Fibroblast of villous mesenchyme (primary cell): ENCODE results near the gene CORO1C. TPM values are rescaled to one million over a fixed set of nuclear protein-coding genes. Genes with fewer than 3 reads are reported as not detected.
"Not testable (repeated sequence)": the region's sequence is repeated elsewhere in the genome, so short reads cannot be mapped to it uniquely, and the experiment has no call there.

ENCODE experiments used
- DNase-seq: peaks from one replicate; pipeline ENCODE4 v3.0.0-alpha.2; 2010; ENCODE audit warnings: low read depth
- H3K4me3 ChIP-seq: 2 replicates; pipeline ENCODE4 v1.5.1; 2011; ENCODE audit warnings: low read depth, mild to moderate bottlenecking, low read length
- total RNA-seq: library from RNA; depleted of rRNA; stranded (reverse); fragments of >200 nt; gene quantifications from 2 replicates; pipeline ENCODE4 v1.2.3, GENCODE V29; 2012
- TF ChIP-seq, protein P1 (sequence below): IDR thresholded peaks from 2 replicates; pipeline ENCODE4 v1.5.1; 2012; ENCODE audit warnings: low read depth, mild to moderate bottlenecking, low read length; ENCODE audit not compliant: insufficient read depth

Gene CORO1C
- total RNA-seq, 1 donor = 433 TPM

- H3K4me3 ChIP-seq = no peak overlapping the region
- DNase-seq = no peak
- TF ChIP-seq, protein P1, sequence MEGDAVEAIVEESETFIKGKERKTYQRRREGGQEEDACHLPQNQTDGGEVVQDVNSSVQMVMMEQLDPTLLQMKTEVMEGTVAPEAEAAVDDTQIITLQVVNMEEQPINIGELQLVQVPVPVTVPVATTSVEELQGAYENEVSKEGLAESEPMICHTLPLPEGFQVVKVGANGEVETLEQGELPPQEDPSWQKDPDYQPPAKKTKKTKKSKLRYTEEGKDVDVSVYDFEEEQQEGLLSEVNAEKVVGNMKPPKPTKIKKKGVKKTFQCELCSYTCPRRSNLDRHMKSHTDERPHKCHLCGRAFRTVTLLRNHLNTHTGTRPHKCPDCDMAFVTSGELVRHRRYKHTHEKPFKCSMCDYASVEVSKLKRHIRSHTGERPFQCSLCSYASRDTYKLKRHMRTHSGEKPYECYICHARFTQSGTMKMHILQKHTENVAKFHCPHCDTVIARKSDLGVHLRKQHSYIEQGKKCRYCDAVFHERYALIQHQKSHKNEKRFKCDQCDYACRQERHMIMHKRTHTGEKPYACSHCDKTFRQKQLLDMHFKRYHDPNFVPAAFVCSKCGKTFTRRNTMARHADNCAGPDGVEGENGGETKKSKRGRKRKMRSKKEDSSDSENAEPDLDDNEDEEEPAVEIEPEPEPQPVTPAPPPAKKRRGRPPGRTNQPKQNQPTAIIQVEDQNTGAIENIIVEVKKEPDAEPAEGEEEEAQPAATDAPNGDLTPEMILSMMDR = no peak
Measured at GRCh38 chr12:108753976-108754375, 22.7 kb upstream of the CORO1C start.

DNA sequence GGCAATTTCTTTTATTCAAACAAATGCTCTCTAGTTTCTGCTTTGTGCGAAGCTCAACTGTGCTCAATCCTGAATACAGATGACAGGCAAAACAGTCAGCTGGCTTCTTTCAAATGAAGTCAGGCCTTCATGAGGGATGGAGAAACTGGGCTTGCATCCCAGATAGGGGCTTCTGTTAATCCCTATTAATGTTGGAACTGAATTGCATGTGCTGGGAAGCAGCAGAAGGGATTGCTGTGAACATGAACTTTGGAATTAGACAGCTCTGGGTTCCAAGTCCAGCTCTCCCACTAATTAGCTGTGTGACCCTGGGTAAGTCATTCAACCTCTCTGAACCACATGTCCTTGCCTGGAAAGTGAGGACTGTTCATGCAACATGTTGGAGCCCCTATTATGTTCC is 21.1 kb upstream of the CORO1C start:
- TF ChIP-seq, protein P1 = no peak
- DNase-seq = peak; percentile 80
- no peak overlapping the region for H3K4me3 ChIP-seq

- no peak overlapping the region for H3K4me3 ChIP-seq
- TF ChIP-seq, protein P1 = no peak
- peak; percentile 33 for DNase-seq
Measured at GRCh38 chr12:108751821-108752220, 20.5 kb upstream of the CORO1C start.

DNA sequence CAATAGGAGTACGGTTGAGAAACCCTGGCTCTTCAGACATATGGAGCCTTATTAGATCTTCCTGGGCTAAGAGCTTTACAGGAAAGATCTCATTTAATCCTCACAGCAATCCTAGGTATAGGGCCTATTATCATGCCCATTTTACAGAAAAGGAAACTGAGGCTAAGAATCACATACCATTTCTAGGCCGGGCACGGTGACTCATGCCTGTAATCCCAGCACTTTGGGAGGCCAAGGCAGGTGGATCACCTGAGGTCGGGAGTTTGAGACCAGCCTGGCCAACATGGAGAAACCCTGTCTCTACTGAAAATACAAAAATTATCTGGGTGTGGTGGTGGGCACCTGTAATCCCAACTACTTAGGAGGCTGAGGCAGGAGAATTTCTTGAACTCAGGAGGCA is 19.7 kb upstream of the CORO1C start:
- H3K4me3 ChIP-seq, DNase-seq: not testable (repeated sequence)

DNA sequence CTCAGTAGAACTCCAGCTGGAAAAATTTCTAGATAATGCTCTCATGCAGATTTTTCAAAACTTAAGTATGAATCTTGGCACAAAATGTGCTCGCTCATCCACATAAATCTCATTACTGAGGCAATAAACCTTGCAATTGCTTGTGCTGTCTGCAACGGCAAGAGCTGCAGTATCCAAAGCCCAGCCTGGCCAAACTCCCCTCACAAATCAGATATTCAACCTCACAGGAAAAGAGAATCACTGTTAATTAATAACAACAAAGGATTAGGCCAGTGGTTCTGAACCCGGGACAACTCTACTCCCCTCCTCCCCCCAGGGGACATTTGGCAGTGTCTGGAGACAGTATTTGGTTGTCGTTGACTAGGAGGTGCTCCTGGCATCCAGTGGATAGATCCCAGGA is 19.2 kb upstream of the CORO1C start:
- DNase-seq = peak; percentile 56
- no peak overlapping the region for H3K4me3 ChIP-seq
- TF ChIP-seq, protein P1 = no peak

DNA sequence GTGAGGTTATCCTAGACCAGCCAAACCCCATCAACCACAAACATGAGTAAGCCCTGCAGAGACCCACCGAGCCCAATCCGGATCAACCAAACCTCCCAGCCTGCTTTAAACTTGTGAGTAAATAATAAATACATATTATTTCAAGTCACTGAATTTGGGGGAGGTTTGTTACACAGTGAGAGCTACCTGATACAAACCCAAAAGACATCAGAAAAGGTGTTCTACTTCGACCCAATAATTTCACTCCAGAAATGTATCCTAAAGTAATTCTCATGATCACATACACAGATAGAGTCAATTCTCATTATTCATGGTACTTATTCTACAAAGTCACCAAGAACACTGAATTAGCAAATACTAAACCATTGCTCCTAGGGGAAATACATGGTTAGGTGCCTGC is 16.2 kb upstream of the CORO1C start:
- DNase-seq = no peak
- TF ChIP-seq, protein P1 = no peak
- H3K4me3 ChIP-seq = no peak overlapping the region

DNA sequence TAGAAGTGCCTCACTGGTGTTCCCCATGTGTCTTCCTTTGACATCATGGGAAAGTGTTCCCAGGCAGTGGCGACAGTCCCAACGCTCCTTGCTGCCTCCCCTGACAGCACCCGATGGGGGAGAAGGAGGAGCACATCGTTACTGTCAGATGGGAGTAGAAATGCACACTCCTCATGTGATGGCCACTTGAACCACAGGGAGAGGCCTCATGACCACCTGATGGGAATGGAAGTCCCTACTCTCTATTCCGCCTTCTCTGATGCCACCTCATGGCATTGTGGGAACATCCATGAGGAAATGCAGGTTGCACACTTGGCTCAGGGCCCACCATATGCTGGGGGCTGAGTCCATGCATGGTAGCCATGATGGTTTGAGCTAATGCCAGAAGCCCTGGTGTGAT is 14.3 kb upstream of the CORO1C start:
- H3K4me3 ChIP-seq = no peak overlapping the region
- TF ChIP-seq, protein P1 = no peak
- no peak for DNase-seq
